LoVo (cell line): Measurements from ENCODE around the gene GOLGA8T.
"Not testable (repeated sequence)": the region's sequence is repeated elsewhere in the genome, so short reads cannot be mapped to it uniquely, and the experiment has no call there.

Experiments used
- DNase-seq: peaks from one replicate; pipeline ENCODE4 v3.0.0-alpha.2; 2016; ENCODE audit warnings: low spot score

The GOLGA8T gene

GRCh38 chr15:30134751-30135150, at the start of gene GOLGA8T:
TSS of gene GOLGA8T (plus strand) at chr15:30135051. CDS start at chr15:30135149, 98 bp downstream.
- not testable (repeated sequence) for DNase-seq

GRCh38 chr15:30097827-30098226, 37.0 kb upstream of the GOLGA8T start:
- DNase-seq: not testable (repeated sequence)

GRCh38 chr15:30102890-30103289, 32.0 kb upstream of the GOLGA8T start:
- not testable (repeated sequence) for DNase-seq

- DNase-seq: not testable (repeated sequence)
Measured at GRCh38 chr15:30103941-30104507, 30.8 kb upstream of the GOLGA8T start.

- not testable (repeated sequence) for DNase-seq
Measured at GRCh38 chr15:30110591-30110990, 24.3 kb upstream of the GOLGA8T start.

- DNase-seq: not testable (repeated sequence)
Measured at GRCh38 chr15:30130066-30130465, 4.8 kb upstream of the GOLGA8T start.

- not testable (repeated sequence) for DNase-seq
Measured at GRCh38 chr15:30143246-30143645, 8.4 kb downstream of the GOLGA8T start.

- not testable (repeated sequence) for DNase-seq
Measured at GRCh38 chr15:30149891-30150290, 15.0 kb downstream of the GOLGA8T start.

- DNase-seq: not testable (repeated sequence)
Measured at GRCh38 chr15:30162479-30163357, 27.9 kb downstream of the GOLGA8T start.

- DNase-seq: not testable (repeated sequence)
Measured at GRCh38 chr15:30163759-30164158, 28.9 kb downstream of the GOLGA8T start.

GRCh38 chr15:30164257-30164656, 29.4 kb downstream of the GOLGA8T start:
- DNase-seq: not testable (repeated sequence)

GRCh38 chr15:30167403-30167802, 32.6 kb downstream of the GOLGA8T start:
- DNase-seq: not testable (repeated sequence)

GRCh38 chr15:30167886-30168285, 33.0 kb downstream of the GOLGA8T start:
- DNase-seq: not testable (repeated sequence)

GRCh38 chr15:30171452-30171851, 36.6 kb downstream of the GOLGA8T start:
- DNase-seq: not testable (repeated sequence)

GRCh38 chr15:30173041-30173608, 38.3 kb downstream of the GOLGA8T start:
- DNase-seq: not testable (repeated sequence)

GRCh38 chr15:30175291-30175690, 40.4 kb downstream of the GOLGA8T start:
- DNase-seq: not testable (repeated sequence)

GRCh38 chr15:30176613-30177012, 41.8 kb downstream of the GOLGA8T start:
- DNase-seq: not testable (repeated sequence)

- DNase-seq: not testable (repeated sequence)
Measured at GRCh38 chr15:30179814-30180213, 45.0 kb downstream of the GOLGA8T start.

GRCh38 chr15:30185495-30185894, 50.6 kb downstream of the GOLGA8T start:
- DNase-seq: not testable (repeated sequence)

GRCh38 chr15:30187429-30187828, 52.6 kb downstream of the GOLGA8T start:
- DNase-seq: not testable (repeated sequence)

- DNase-seq: not testable (repeated sequence)
Measured at GRCh38 chr15:30189754-30190153, 54.9 kb downstream of the GOLGA8T start.

GRCh38 chr15:30191143-30191542, 56.3 kb downstream of the GOLGA8T start:
- not testable (repeated sequence) for DNase-seq

GRCh38 chr15:30191639-30192038, 56.8 kb downstream of the GOLGA8T start:
- DNase-seq: not testable (repeated sequence)
